GM12864 (cell line): ENCODE results near the gene TACSTD2.
A peak's percentile ranks its signal among the peaks of the same experiment; 100 is the strongest.

ENCODE experiments used
- DNase-seq: peaks from one replicate; pipeline ENCODE4 v3.0.0-alpha.2; 2011; ENCODE audit warnings: low read depth
- H3K4me3 ChIP-seq: 2 replicates; pipeline ENCODE4 v1.5.1; 2011; ENCODE audit warnings: mild to moderate bottlenecking, low read depth, low read length, control low read depth
- CTCF ChIP-seq: IDR thresholded peaks from 2 replicates; pipeline ENCODE4 v1.5.1; 2011; ENCODE audit warnings: low read depth, mild to moderate bottlenecking, moderate library complexity, low read length, control low read depth, inconsistent platforms; ENCODE audit errors: missing control alignments

TACSTD2 gene

GRCh38 chr1:58573705-58574591 is 3.1 kb downstream of the TACSTD2 start:
- no peak overlapping the region for H3K4me3 ChIP-seq
- peak; percentile 84 for DNase-seq
- TF ChIP-seq CTCF, result no peak

- H3K4me3 ChIP-seq, result no peak overlapping the region
- DNase-seq, result no peak
- TF ChIP-seq CTCF, result no peak
Observed at GRCh38 chr1:58573138-58573537, 3.9 kb downstream of the TACSTD2 start.

GRCh38 chr1:58572690-58573089 is 4.4 kb downstream of the TACSTD2 start:
- H3K4me3 ChIP-seq, result no peak overlapping the region
- TF ChIP-seq CTCF, result no peak
- DNase-seq, result no peak

- TF ChIP-seq CTCF, result no peak
- H3K4me3 ChIP-seq, result no peak overlapping the region
- DNase-seq, result no peak
Observed at GRCh38 chr1:58571616-58572015, 5.4 kb downstream of the TACSTD2 start.

GRCh38 chr1:58570817-58571216 is 6.2 kb downstream of the TACSTD2 start:
- no peak overlapping the region for H3K4me3 ChIP-seq
- no peak for DNase-seq
- no peak for TF ChIP-seq CTCF

GRCh38 chr1:58570094-58570493 is 7.0 kb downstream of the TACSTD2 start:
- no peak for TF ChIP-seq CTCF
- no peak for DNase-seq
- no peak overlapping the region for H3K4me3 ChIP-seq

- no peak for TF ChIP-seq CTCF
- no peak for DNase-seq
- H3K4me3 ChIP-seq, result no peak overlapping the region
Observed at GRCh38 chr1:58568911-58569310, 8.1 kb downstream of the TACSTD2 start.
